Right lobe of liver (tissue), 6 donors: ENCODE results near the gene PKN3. TPM values are rescaled to one million over a fixed set of nuclear protein-coding genes. Genes with fewer than 3 reads are reported as not detected.

Experiments used
- ATAC-seq, 4 donors: fragments of 200-7000 bp; cut with Tn5 transposase; one replicate each; pipeline ENCODE4 v1.9.1; 2020; ENCODE audit warnings: mild to moderate bottlenecking in 4 of 4, moderate library complexity in 4 of 4
- DNase-seq, 3 donors: peaks; one replicate each; pipeline ENCODE4 v3.0.0-alpha.2; 2020
- H3K27ac ChIP-seq, 3 donors: fragments of 200-600 bp; one replicate each; pipeline ENCODE4 v1.8.0; 2022
- H3K27me3 ChIP-seq, 2 donors: fragments of 200-600 bp; one replicate each; pipeline ENCODE4 v1.8.0; 2022
- H3K36me3 ChIP-seq, 4 donors: fragments of 200-600 bp; sonication (generic) in 1 of 4; one replicate each; pipeline versions ENCODE4 v1.5.1 to v1.8.0; 2017 to 2022; ENCODE audit warnings: control low read depth in 1 of 4
- H3K4me1 ChIP-seq, 4 donors: fragments of 200-600 bp; sonication (generic) in 1 of 4; one replicate each; pipeline versions ENCODE4 v1.5.1 to v1.8.0; 2017 to 2022; ENCODE audit warnings: control low read depth in 1 of 4
- H3K4me3 ChIP-seq, 3 donors: fragments of 200-600 bp; one replicate each; pipeline ENCODE4 v1.8.0; 2022
- H3K9me3 ChIP-seq, 4 donors: fragments of 200-600 bp; sonication (generic) in 1 of 4; one replicate each; pipeline versions ENCODE4 v1.5.1 to v1.8.0; 2017 to 2022; ENCODE audit warnings: control low read depth in 1 of 4
- POLR2A ChIP-seq: fragments of 450-650 bp; IDR thresholded peaks from one replicate; pipeline ENCODE4 v1.6.1; 2017; ENCODE audit warnings: antibody characterized with exemption, mild to moderate bottlenecking
- WGBS: methylation state at CpG from one replicate; pipeline ENCODE4 v1.1.6; 2018; ENCODE audit warnings: low coverage, low lambda C conversion rate; ENCODE audit not compliant: insufficient coverage; ENCODE audit errors: missing lambda C conversion rate; 5-methylcytosine and 5-hydroxymethylcytosine counted together
- intact Hi-C, 2 donors: fragments of 100-400 bp; cut with DNase I; formaldehyde crosslinking; loops; one replicate each; pipeline versions ENCODE4 v1.11.2 to v1.14.1; 2022
- total RNA-seq, 6 experiments: library from RNA; depleted of rRNA in 2 of 6; stranded (reverse); fragments of >200 nt in 2 of 6; fragmentation: NEBNext Ultra II Directional in 3 of 6; extraction: Animal tissue kit (Norgen Biotek cat#: 25700) in 3 of 6; gene quantifications; one replicate each; pipeline versions ENCODE4 v1.1.0 to v1.2.4, GENCODE V29; 2016 to 2023
- TF ChIP-seq, protein P1 (sequence below), 4 donors: fragments of 200-600 bp in 3 of 4; fragments of 450-650 bp in 1 of 4; IDR thresholded peaks; one replicate each; pipeline versions ENCODE4 v1.5.1 to v1.8.0; 2016 to 2022; ENCODE audit warnings: antibody characterized with exemption in 4 of 4, mild to moderate bottlenecking in 2 of 4
- donor health status: DM: no; HTN: yes; CAD: no.
- donor health status: DM: no; HTN: no; CAD: no.
- donor health status: DM: no; HTN: no; CAD: no.
- donor health status: DM: no; HTN: yes; CAD: no.
- donor health status: DM: no; HTN: yes; CAD: no.

The PKN3 gene
- total RNA-seq, 6 experiments from 2014 or later = 0.81 to 4.9 (median 2.4) TPM

GRCh38 chr9:128732576-128732975 lies 30.3 kb downstream of the PKN3 start:
- no peak for ATAC-seq
- Histone ChIP-seq H3K4me1 (no peaks in the 10 kb centered on the region), H3K36me3 (peaks cover 0 to 21% (median 9%) of the 10 kb centered on the region in 4 donors), H3K27ac (no peak overlapping the region), H3K9me3 (no peaks in the 10 kb centered on the region), H3K4me3 (no peak overlapping the region), H3K27me3 (no peaks in the 10 kb centered on the region)
- 72% methylated on average over 9 of the region's 13 CpGs for WGBS
- TF ChIP-seq, protein P1, sequence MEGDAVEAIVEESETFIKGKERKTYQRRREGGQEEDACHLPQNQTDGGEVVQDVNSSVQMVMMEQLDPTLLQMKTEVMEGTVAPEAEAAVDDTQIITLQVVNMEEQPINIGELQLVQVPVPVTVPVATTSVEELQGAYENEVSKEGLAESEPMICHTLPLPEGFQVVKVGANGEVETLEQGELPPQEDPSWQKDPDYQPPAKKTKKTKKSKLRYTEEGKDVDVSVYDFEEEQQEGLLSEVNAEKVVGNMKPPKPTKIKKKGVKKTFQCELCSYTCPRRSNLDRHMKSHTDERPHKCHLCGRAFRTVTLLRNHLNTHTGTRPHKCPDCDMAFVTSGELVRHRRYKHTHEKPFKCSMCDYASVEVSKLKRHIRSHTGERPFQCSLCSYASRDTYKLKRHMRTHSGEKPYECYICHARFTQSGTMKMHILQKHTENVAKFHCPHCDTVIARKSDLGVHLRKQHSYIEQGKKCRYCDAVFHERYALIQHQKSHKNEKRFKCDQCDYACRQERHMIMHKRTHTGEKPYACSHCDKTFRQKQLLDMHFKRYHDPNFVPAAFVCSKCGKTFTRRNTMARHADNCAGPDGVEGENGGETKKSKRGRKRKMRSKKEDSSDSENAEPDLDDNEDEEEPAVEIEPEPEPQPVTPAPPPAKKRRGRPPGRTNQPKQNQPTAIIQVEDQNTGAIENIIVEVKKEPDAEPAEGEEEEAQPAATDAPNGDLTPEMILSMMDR (IDR thresholded peaks at IDR 0.05) = no peak
- TF ChIP-seq POLR2A = no peak
- no peak for DNase-seq
- intact Hi-C loops = no loop called here

DNA sequence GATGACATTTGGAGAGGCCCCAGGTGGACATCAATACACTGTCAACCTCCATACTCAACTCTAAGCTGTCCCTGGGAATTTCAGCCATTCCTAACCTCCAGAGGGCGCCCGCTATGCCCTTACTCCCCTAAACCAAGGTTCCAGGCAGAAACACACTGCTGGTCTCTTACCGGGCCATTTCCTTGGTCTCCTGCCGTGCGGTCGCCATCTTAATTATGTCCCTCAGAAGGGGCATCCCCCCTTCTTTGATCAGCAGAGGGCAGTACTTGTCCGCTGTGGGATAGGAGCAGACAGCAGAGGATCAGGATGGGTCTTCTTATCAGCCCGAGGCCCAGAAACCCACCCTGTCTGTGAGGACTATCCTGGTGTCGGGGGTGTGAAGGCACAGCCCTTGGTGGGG lies 31.0 kb downstream of the PKN3 start:
- Histone ChIP-seq H3K9me3 (no peaks in the 10 kb centered on the region), H3K36me3 (peaks cover 0 to 21% (median 9%) of the 10 kb centered on the region in 4 donors), H3K4me3 (no peak overlapping the region), H3K27me3 (no peaks in the 10 kb centered on the region), H3K27ac (no peak overlapping the region), H3K4me1 (no peaks in the 10 kb centered on the region)
- DNase-seq = peak in 2 of 3 donors; percentile 71
- WGBS = 26% methylated on average over 4 of the region's 9 CpGs
- TF ChIP-seq POLR2A = no peak
- TF ChIP-seq, protein P1 (IDR thresholded peaks at IDR 0.05) = peak; percentile 43 to 76 (median 69)
- intact Hi-C loops = no loop called here
- peak; percentile 82 to 92 (median 88) for ATAC-seq

DNA sequence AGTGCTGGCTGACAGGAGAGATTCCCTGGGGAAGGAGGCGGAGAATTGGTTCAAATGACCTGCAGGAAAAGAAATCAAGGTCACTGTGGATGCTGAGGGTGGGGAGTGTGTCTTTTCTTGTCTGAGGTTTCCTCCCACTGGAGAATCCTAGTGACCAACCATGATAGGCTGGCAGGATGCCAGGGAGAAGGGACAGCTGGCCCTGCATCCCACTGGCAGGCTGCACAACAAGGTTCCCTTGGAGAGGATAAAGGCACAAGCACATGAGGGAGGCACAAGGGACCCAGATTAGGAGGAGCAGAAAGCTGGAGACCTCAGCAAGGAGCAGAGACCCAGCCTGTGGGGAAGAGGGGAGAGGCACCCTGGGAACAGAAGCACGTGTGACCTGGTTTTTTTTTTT lies 33.1 kb downstream of the PKN3 start:
- H3K27me3 ChIP-seq = no peaks in the 10 kb centered on the region
- DNase-seq (no peak), ATAC-seq (no peak)
- intact Hi-C loops = no loop called here
- peaks cover 0 to 28% (median 14%) of the 10 kb centered on the region in 4 donors for H3K36me3 ChIP-seq
- H3K9me3 ChIP-seq = no peaks in the 10 kb centered on the region
- TF ChIP-seq POLR2A = no peak
- TF ChIP-seq, protein P1 (IDR thresholded peaks at IDR 0.05) = no peak
- H3K4me3 ChIP-seq = no peak overlapping the region
- H3K27ac ChIP-seq = no peak overlapping the region
- H3K4me1 ChIP-seq = no peaks in the 10 kb centered on the region
- 83% methylated on average over 1 of the region's 2 CpGs for WGBS

DNA sequence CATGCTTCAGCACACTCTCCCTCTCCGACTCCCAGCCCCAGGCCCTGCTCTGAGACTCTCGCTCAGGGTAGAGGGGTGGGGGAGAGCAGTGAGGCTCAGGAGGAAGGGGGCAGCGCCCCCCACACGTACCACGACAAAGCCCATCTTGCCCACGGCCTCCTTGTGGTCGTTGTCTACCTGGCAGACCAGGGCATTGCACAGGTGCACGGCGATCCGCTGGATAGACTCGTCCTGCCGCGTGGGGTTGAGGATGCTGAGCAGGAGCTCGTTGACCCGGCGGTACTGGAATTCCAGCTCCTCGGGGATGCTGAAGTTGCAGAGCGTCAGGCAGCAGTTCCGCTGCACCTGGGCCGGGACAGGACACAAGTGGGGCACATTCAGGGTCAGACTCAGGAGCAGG lies 40.1 kb downstream of the PKN3 start:
- DNase-seq (no peak), ATAC-seq (peak in 2 of 4 donors; percentile 13 to 16)
- Histone ChIP-seq H3K27ac (no peak overlapping the region), H3K4me3 (no peak overlapping the region), H3K9me3 (no peaks in the 10 kb centered on the region), H3K4me1 (no peaks in the 10 kb centered on the region), H3K36me3 (peaks cover 0 to 42% (median 16%) of the 10 kb centered on the region in 4 donors), H3K27me3 (no peaks in the 10 kb centered on the region)
- intact Hi-C loops = loop anchor here in 1 of 2 donors (10.0 kb wide), 1 partner anchor 62 kb away; no protein-coding TSS in a partner anchor
- TF ChIP-seq POLR2A = no peak
- TF ChIP-seq, protein P1 (IDR thresholded peaks at IDR 0.05) = no peak
- WGBS = 87% methylated on average over 4 of the region's 20 CpGs
